ENCODE results near the gene GRB14.

- TF ChIP-seq POLR2A (IDR thresholded peaks at IDR 0.05) = no peak
- TF ChIP-seq, protein P1, sequence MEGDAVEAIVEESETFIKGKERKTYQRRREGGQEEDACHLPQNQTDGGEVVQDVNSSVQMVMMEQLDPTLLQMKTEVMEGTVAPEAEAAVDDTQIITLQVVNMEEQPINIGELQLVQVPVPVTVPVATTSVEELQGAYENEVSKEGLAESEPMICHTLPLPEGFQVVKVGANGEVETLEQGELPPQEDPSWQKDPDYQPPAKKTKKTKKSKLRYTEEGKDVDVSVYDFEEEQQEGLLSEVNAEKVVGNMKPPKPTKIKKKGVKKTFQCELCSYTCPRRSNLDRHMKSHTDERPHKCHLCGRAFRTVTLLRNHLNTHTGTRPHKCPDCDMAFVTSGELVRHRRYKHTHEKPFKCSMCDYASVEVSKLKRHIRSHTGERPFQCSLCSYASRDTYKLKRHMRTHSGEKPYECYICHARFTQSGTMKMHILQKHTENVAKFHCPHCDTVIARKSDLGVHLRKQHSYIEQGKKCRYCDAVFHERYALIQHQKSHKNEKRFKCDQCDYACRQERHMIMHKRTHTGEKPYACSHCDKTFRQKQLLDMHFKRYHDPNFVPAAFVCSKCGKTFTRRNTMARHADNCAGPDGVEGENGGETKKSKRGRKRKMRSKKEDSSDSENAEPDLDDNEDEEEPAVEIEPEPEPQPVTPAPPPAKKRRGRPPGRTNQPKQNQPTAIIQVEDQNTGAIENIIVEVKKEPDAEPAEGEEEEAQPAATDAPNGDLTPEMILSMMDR (IDR thresholded peaks at IDR 0.05) = no peak
Observed at GRCh38 chr2:164545484-164545883, 75.8 kb downstream of the GRB14 start.
